HG03066 (cell line): Measurements from ENCODE around the gene TXNDC11.
"Not testable (repeated sequence)": the region's sequence is repeated elsewhere in the genome, so short reads cannot be mapped to it uniquely, and the experiment has no call there.

Experiments used
- ATAC-seq: cut with Tn5 transposase; IDR thresholded peaks from one replicate; pipeline ENCODE4 v1.9.1; 2021; ENCODE audit warnings: low read depth; ENCODE audit not compliant: unreplicated experiment

TXNDC11 gene, protein sequence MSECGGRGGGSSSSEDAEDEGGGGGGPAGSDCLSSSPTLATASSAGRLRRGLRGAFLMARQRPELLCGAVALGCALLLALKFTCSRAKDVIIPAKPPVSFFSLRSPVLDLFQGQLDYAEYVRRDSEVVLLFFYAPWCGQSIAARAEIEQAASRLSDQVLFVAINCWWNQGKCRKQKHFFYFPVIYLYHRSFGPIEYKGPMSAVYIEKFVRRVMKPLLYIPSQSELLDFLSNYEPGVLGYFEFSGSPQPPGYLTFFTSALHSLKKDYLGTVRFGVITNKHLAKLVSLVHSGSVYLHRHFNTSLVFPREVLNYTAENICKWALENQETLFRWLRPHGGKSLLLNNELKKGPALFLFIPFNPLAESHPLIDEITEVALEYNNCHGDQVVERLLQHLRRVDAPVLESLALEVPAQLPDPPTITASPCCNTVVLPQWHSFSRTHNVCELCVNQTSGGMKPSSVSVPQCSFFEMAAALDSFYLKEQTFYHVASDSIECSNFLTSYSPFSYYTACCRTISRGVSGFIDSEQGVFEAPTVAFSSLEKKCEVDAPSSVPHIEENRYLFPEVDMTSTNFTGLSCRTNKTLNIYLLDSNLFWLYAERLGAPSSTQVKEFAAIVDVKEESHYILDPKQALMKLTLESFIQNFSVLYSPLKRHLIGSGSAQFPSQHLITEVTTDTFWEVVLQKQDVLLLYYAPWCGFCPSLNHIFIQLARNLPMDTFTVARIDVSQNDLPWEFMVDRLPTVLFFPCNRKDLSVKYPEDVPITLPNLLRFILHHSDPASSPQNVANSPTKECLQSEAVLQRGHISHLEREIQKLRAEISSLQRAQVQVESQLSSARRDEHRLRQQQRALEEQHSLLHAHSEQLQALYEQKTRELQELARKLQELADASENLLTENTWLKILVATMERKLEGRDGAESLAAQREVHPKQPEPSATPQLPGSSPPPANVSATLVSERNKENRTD

DNA sequence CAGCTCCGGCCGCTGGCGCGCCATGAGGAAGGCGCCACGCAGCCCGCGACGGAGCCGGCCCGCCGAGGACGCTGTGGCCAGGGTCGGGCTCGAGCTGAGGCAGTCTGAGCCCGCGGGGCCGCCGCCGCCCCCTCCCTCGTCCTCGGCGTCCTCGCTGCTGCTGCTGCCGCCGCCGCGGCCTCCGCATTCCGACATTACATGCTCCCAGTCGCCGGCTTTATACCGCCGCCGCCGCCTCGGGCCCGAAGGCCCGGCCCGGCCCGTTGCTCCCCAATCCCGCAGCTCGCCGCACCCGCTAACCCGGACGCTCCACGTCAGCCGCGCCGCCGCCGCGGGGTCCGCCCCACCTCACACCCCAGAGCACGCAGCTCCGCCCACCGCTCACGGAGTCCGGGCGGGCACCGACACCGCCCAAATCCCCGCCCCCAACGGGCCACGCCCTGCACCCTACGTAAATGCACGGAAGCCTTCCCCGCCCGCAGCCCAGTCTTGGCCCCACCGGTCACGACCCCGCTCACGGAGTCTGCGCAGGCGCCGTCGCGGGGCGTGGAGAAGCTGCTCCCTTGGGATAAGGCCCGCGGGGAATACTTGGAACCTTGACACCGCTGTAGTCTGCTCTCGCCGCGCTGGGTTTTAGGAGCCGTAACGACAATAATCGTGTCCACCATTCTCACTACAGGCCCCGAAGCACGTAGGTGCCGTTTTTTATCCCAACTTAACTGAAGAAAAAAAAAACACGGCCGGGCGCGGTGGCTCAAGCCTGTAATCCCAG lies at the start of gene TXNDC11:
Gene TXNDC11, minus strand, starts transcription at position 322 of the 772 bp plus-strand sequence. Its CDS starts 127 bp downstream, at position 195.
- peak; percentile 80 for ATAC-seq

DNA sequence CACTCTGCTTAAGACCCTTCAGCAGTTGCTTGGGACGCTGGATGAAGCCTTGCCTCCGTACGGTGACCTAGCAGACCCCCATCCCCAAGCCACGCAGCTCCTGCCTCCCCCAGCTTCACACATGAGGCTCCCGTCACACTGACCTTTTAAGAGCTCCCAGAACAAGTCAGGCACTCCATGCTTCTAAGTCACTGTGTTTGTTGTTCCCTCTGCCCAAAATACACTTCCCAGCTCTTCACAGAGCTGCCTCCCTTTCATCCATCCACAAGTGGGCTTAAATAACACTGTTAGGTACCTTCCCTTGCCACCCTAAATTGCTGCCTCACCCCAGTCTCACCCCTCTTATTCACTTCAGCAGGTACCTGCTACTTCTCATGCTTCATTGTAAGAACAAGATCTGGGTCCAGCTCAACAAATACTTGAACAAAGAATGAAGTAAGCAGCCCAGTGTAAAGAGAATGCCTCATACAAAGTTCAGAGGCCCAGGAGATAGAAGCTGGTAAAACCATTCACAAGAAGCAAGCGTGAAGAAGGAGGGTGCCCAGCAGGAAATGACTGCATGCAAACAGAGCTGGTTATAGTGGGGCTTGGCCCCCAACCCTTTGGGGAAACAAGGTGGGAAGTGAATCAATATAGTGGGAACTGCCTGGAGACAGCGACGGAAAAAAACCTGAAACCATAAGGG lies 48.6 kb upstream of the TXNDC11 start:
- no peak for ATAC-seq

DNA sequence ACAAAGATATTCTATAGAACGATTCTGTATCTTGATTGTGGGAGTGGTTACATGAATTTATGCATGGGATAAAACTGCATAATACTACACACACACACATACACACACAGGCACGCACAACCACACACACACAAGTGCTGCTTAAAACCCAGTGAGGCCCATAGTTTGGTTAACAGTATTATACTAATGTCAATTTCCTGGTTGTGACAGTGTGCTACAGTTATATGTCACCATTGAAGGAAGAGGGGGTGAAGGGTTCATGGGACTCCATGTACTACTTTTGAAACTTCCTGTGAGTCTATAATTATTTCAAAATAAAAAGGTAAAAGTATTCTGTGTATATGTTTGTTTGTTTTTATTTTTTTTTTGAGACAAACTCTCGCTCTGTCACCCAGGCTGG lies 46.3 kb upstream of the TXNDC11 start:
- ATAC-seq: no peak

DNA sequence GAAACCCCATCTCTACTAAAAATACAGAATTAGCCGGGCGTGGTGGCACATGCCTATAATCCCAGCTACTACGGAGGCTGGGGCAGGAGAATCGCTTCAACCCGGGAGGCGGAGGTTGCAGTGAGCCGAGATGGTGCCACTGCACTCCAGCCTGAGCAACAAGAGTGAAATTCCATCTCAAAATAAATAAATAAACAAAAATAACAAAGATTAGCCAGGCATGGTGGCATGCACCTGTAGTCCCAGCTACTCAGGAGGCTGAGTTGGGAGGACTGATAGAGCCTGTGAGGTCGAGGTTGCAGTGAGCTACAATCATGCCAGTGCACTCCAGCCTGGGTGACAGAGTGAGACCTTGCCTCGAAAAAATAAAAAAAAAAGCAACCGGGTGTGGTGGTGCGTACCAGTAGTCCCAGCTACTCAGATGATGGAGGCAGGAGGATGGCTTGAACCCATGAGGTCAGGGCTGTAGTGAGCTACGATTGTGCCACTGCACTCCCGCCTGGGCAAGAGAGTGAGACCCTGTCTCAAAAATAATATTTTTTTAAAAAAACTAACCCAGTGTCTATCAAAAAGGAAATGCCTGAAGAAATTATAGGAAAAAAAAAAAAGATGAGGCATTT lies 42.4 kb upstream of the TXNDC11 start:
- not testable (repeated sequence) for ATAC-seq

DNA sequence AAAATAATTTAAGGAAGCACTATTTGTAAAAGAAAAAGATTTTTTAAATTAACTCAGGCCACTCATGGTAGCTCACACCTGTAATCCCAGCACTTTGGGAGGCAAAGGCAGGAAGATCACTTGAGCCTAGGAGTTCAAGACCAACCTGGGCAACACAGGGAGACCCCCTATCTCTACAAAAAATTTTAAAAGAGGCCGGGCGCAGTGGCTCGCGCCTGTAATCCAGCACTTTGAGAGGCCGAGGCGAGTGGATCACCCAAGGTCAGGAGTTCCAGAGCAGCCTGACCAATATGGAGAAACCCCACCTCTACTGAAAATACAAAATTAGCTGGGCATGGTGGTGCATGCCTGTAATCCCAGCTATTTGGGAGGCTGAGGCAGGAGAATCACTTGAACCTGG lies 41.7 kb upstream of the TXNDC11 start:
- not testable (repeated sequence) for ATAC-seq

DNA sequence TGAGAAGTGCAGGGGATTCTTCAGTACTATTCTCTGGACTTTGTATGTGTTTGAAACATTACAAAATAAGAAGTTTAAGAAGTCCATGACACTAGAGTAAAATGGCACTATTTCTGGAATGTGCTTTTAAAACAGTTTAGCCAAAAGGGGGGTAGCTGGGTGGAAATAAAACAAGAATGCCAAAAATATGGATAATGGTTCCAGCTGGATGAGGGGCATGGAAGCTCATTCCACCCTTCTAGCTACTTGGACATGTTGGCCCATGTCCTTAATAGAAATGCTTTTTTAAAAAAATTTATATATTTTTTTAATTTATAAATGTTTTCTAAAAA lies 41.3 kb upstream of the TXNDC11 start:
- no peak for ATAC-seq

DNA sequence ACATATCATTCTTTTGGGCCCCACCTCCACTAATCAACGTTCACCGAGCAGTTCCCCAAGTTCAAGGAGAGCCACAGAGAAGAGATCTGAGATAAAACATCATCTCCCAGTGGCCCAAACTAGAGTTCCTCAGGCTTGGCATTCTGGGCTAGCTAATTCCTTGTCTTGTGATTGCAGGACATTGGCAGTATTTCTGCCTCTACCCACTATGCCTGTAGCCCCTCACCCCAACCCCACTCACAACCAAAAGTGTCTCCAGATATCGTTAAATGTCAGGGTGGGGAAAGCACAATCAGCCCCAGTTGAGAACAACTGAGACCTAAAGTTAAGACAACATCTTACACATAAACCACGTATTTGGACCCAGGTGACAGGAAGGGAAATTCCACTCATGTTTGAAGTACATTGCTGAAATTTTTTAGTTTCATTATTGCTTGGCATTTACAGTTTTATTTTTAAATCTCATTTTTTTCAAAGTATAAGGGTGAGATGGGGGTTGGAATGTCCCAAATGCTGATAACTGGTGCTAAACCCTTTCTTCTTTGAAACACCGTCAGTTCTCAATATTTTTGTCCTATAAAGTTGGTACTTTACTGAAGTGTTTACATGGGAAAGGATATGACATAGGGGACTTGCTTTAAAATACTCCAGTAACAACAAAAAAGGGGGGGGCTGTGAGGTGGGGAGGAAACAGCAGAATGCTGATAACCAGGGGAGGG lies 40.8 kb upstream of the TXNDC11 start:
- ATAC-seq: peak; percentile 53

DNA sequence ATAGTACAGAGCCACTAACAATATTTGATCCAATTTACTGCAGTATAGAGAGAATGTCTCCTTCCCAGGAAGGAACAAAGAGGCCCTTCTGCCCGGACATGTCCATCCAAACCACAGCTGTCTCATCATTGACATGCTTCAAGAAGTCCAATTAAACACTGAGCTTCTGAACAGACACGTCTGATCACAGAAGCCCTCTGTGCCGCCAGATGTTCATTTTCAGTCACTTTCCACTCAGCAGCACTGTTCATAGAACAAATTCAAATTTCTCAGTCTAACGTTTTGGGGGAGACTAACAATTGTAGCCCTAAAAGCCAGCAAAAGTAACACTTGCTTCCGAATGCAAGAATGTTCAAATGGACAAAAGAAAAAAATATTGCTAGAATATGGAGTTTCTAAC lies 39.1 kb upstream of the TXNDC11 start:
- ATAC-seq: no peak

DNA sequence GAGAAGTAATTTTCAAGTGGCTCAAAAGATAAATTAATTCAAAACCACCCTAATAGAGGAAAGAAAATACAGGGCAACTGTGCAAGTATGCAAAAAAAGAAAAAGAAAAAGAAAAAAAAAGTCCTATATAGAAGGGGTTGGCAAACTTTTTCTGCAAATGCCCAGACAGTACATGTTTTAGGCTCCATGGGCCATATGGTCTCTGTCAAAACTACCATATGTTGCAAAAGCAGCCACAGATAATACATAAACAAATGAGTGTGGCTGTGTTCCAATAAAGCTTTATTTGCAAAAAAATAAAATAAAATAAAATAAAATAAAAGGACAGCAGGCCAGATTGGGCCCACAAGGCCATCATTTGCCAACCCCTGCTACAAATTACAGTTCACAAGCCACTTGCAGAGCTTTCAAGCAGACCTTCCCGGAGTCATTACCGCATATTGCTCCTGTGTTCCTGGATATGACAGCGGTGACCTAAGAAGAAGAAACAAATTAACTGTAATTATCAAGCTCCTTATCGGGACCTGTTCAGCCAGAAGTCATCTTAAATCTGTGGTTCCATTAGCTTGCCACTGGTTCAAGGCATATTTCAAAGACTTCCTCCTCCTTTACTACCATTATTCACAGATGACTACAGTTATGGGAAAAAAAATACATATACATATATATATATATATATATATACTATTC lies 38.5 kb upstream of the TXNDC11 start:
- ATAC-seq: no peak

DNA sequence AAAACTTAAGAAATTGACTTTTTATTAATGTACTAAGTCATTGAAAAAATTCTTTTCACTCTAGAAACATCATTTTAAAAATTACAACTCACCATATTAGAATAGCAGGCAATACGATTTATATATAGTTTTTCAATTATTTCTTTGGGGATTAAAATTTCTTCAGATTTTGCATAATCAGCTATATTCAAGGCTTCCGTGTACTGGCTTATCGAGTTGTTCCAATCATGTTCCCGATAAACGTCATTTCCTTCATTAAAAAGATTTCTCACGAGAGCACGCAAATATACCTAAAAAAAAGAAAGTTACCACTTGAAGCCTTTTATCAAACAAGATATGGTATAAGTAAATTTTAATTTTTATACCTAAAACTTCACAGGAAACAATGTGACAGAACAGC lies 36.4 kb upstream of the TXNDC11 start:
- no peak for ATAC-seq

DNA sequence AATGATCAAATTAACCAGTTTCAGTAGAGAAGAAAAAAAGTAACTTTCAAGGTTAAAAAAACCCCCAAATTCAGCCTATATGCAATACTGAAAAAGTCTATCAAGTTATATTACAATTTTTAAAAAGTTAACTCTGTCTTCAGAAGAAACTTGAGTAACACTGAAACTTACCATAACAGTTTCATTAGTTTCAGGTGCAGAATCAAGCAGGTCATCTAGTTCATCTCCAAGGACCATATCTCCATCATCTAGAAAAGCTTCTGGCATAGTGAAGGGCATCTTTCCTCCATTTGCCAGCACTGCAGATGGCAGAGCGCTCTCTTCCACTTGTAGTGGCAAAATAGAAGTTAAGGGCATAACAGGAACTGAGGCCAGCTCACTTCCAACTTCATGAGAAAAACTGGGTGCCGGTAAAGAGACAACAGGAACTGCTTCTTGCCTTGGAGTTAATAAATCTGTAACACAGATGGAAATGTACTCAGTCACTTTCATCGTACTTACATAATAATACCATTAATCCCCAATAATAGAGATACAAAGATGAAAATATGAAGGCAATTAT lies 31.5 kb upstream of the TXNDC11 start:
- ATAC-seq: no peak

DNA sequence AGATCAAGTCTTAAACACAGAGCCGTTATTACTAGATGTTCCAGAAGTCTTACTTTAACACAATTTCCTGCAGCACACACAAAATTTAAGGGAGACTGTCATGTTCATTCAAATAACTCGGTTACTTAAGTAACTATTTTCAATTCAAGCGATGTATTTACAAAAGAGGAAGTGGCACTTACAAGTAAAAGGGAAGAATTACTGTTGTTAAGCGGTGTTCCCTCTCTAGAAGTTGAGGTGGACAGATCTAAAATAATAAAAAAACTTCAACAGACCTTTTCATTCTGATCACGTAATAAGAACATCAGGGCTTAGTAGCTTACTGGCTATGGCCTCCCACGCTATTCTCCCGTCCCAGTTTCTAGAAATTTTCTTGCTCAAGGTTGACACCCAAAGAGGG lies 26.2 kb upstream of the TXNDC11 start:
- ATAC-seq: no peak

DNA sequence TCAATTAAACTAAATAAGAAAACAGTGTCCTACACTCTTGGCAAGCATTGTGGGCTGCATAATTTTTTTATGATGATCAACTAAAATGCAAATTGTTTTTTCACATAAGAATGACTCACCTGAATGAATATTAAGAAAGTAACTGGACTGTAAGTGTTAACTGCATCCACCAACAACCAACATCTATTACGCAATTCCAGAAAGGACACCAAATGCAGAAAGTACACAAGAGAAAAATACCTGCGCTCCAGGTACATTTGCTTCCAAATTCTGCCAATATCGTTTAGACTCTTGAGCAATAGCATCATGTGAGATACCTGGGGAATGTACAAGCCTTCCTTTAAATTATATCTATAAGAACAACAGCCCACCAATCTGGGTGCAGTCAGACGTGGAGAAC lies 19.8 kb upstream of the TXNDC11 start:
- no peak for ATAC-seq

DNA sequence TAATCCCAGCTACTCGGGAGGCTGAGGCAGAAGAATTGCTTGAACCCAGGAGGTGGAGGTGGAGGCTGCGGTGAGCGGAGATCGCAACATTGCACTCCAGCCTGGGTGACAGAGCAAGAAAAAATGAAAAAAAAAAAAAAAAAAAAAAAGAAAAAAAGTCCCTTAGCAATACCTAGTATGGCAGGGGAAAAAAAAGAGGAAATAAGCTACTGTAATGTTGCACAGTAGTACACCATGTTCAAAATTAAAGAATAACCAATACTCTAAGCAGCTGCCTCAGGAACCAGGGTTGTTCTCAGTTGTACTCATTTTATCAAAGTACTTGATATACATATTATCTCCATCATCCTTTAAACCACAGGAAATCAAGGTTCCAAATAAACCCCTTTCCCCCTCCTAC lies 17.3 kb upstream of the TXNDC11 start:
- ATAC-seq: no peak

DNA sequence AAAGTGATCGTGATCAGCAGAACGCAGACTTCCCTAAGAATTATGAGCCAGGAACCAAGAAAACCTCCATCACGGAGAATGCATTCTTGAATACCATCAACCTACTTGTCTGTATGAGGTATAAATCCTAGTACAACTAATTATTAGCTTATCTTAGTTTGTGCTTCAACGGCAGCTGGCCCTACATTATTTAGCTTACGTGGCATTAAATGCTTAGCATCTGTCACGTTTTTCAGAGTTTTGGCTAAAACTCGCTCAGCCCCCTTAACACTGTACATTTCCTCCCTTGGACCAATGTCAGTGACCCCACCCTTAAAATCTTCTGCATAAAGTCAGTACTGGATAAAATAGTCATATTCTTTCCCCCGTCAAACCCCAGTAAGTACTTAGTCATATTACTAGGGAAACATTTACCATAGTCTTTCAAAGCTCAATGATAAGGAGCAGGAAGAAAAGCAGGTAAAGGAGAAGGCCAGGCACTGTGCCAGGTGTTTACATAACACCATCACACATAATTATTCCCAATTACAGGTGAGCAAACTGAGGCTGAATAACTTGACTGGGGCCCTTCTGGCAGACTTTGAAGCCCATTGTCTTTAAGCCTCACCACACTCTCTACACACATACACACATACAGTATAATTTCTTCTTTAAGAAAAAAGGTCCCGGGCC lies 16.6 kb upstream of the TXNDC11 start:
- no peak for ATAC-seq

DNA sequence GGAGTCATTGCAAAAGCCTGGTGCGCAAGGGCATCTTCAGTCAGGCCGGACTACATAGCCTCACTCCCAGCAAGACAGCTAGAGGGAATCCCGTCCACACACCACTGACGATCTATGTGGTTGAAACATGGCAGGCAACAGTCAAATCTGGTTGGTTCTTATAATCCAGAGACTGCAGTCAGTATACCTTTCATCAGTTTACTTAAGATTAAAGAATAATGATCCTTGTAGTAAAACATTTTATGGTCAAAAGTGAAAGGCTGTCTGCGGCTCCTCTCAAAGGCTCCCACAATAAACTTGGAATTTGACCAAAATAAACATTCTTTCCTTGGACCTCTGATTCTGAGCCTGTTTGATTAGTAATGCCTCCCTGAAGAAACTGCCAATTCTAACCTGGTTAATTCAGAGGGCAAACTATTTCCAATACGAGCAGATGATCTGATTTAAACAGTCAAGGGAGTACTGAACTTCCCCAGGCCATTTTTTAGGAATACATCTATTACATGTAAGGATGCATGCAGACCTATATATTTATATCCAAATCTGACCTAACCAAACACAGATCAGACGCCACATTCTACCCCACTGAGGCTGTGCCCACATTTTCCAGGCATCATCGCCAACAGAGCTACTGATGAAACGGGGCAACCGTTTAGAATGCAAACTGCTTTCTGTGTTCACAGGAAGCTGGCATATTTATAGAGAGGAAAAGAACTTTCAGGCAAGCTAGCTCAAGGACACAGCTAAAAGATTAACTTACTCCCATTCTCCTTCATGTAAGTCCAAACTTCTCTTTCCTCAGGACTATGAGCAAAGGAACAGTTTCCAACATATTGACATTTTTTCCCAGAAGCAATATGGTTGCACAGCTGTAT lies 15.3 kb upstream of the TXNDC11 start:
- ATAC-seq: no peak

DNA sequence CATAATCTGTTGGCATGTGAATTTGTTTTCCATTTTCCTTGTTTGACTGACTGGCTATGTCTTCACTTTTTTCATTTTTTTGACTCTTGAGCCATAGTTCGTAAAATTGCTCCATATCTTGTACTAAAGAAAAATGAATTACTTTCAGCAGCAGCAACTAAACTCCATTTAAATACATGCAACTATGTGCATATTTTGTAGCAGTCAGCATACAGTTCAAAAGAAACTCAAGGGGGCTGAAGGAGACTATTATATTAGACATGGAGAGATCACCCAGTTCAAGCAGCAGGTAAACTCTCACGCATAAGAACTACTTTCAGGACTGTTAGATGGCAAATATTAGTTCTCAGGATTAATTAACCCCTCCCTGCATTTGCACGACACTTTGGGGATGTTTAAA lies 13.6 kb upstream of the TXNDC11 start:
- no peak for ATAC-seq
